ENCODE results near the gene MSI2. TPM values are rescaled to one million over a fixed set of nuclear protein-coding genes. Genes with fewer than 3 reads are reported as not detected.

The MSI2 gene
- total RNA-seq, 2 experiments from 2014 or later = 113 to 114 TPM

DNA sequence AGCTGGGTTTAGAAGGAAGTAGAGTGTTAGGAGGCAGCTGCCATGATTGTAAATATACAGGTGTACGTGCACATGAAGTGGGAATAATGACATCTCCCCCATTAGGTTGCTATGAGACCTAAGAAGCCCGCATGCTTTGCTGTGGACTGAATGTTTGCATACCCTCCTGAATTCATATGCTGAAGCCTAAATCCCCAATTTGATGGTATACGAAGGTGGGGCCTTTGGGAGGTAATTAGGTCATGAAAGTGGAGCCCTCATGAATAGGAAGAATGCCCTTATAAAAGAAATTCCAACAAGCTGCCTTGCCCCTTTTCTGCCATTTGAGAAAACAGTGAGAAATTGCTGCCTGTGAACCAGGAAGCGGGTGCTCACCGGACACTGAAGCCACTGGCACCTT is 444.8 kb downstream of the MSI2 start:
- H3K36me3 Mint-ChIP-seq = peaks cover 2% of the 10 kb centered on the region
- H3K4me3 Mint-ChIP-seq = no peak overlapping the region
- H3K27me3 Mint-ChIP-seq = no peaks in the 10 kb centered on the region
- DNase-seq (no peak), ATAC-seq (ENCODE audit: low read depth) (no peak)
- H3K9me3 Mint-ChIP-seq = no peaks in the 10 kb centered on the region
- POLR2A ChIA-PET = no interaction called here
- peaks cover 5% of the 10 kb centered on the region for H3K4me1 Mint-ChIP-seq
- H3K27ac Mint-ChIP-seq = no peak overlapping the region

GRCh38 chr17:57703273-57703672 is 446.9 kb downstream of the MSI2 start:
- Mint-ChIP-seq H3K9me3 (no peaks in the 10 kb centered on the region), H3K27me3 (no peaks in the 10 kb centered on the region), H3K4me3 (no peak overlapping the region), H3K27ac (no peak overlapping the region), H3K36me3 (peaks cover 2% of the 10 kb centered on the region), H3K4me1 (peaks cover 10% of the 10 kb centered on the region)
- POLR2A ChIA-PET = no interaction called here
- no peak for ATAC-seq (ENCODE audit: low read depth)
- no peak for DNase-seq

GRCh38 chr17:57704448-57704847 is 448.1 kb downstream of the MSI2 start:
- POLR2A ChIA-PET = no interaction called here
- H3K27me3 Mint-ChIP-seq = no peaks in the 10 kb centered on the region
- peaks cover 8% of the 10 kb centered on the region for H3K4me1 Mint-ChIP-seq
- H3K4me3 Mint-ChIP-seq = no peak overlapping the region
- DNase-seq (no peak), ATAC-seq (ENCODE audit: low read depth) (no peak)
- no peak overlapping the region for H3K27ac Mint-ChIP-seq
- peaks cover 2% of the 10 kb centered on the region for H3K36me3 Mint-ChIP-seq
- H3K9me3 Mint-ChIP-seq = no peaks in the 10 kb centered on the region

DNA sequence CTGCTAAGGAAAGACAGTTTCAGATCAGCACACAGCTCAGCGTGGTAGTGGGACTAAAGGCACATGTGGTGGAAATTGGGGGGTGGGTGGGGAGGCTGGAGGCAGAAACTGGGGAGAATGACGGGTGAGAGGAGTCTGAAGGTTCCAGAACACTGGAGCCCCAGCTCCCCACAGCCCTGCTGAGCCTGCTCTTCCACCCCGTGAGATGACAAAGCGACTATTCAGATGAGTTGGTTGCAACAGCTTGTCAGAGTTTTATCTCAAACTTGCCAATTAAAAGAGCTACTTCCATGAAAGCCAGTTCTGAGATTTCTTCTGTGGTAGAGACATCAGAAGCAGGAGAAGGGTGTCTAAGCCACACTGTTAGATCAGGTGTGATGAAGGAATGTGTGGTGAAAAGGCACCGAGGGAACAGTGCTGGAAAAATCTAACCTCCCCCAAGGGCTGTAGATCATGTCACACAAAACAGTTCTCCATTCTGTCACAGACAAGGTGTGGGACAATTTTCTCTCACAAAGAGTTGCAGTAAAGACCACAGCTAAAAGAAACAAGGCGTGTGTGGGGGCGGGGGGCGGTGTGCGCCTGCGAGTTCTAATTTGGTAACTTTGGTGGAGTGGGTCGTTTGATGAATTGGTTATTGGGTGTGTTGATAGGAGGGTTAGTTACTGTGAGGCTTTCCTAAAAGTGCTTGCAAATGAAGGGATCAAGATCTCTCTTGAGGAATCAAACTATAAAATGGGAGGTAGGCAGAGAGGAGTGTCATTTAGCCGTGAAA is 449.8 kb downstream of the MSI2 start:
- peaks cover 3% of the 10 kb centered on the region for H3K36me3 Mint-ChIP-seq
- H3K27me3 Mint-ChIP-seq = peaks cover 4% of the 10 kb centered on the region
- no peak overlapping the region for H3K4me3 Mint-ChIP-seq
- DNase-seq (no peak), ATAC-seq (ENCODE audit: low read depth) (no peak)
- POLR2A ChIA-PET = interaction anchor here (0.6 kb wide), 2 partner anchors 69 to 106 kb away, joined by 3 to 4 read pairs; no protein-coding TSS in a partner anchor
- no peak overlapping the region for H3K27ac Mint-ChIP-seq
- H3K9me3 Mint-ChIP-seq = peaks cover 8% of the 10 kb centered on the region
- H3K4me1 Mint-ChIP-seq = peaks cover 8% of the 10 kb centered on the region

DNA sequence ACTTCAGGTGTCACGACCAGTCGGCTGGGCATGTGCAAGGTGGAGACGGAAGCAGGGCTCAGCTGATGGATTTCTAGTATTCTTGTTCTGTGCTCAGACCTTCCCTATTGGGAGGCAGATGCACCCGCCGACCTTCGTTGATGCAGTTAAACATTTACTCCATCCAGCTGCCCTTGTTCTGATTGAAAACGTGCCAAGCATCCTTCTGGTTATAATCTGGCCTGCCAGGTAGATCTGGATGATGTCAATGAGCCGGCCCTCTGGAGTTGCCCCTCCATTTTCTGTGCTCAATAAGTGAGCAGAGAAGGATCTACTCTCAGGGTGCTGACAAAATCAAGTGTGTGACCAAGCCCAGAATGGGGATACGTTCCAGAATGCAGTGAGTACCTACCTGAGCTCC is 450.4 kb downstream of the MSI2 start:
- Mint-ChIP-seq H3K4me1 (peaks cover 8% of the 10 kb centered on the region), H3K36me3 (peaks cover 5% of the 10 kb centered on the region)

DNA sequence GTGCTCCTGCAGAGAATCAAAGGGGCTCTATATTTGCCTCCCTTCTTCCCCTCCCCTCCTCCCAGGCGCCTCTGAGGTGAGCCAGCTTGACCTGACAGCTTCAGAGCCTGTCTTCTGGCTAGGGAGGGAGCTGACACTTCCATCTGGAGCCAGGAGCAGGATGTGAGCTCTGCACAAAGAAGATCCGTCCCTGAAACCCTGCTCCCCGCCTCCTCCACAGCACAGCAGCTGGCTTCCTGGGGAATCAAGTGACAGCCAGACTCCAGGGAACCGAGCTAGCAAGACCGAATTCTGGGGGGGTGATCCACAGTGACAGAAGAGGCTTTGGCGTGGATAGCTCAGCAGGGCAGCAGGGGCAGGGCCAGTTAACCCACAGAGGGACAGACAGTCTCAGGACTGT is 451.6 kb downstream of the MSI2 start:
- ATAC-seq (ENCODE audit: low read depth) (no peak), DNase-seq (no peak)
- POLR2A ChIA-PET = no interaction called here
- Mint-ChIP-seq H3K9me3 (peaks cover 8% of the 10 kb centered on the region), H3K4me1 (peaks cover 8% of the 10 kb centered on the region), H3K27me3 (peaks cover 10% of the 10 kb centered on the region), H3K4me3 (no peak overlapping the region), H3K27ac (no peak overlapping the region), H3K36me3 (peaks cover 5% of the 10 kb centered on the region)

More for the DNA sequence above, 450.4 kb downstream of the MSI2 start:
- peaks cover 8% of the 10 kb centered on the region for H3K9me3 Mint-ChIP-seq
- POLR2A ChIA-PET = no interaction called here
- no peak for DNase-seq
- H3K4me3 Mint-ChIP-seq = no peak overlapping the region
- peaks cover 9% of the 10 kb centered on the region for H3K27me3 Mint-ChIP-seq
- no peak for ATAC-seq (ENCODE audit: low read depth)
- H3K27ac Mint-ChIP-seq = no peak overlapping the region

DNA sequence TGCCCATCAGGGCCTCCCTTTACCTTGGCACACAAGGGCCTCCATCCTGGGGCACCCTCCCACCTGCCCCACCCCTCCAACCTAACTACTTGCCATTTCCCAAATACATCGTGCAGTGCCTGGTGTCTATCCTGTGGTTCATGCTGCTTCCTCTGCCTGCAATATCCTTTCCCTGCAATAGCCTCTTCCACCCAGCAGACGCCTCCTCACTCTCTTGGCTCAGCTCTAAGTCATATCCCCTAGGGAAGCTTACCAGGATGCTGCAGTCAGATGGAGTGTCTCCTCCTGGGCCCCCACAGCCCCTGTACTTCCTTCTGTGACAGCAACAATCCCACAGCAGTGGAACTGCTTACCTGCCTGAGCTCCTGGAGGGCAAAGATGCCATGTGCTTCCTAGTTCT is 452.1 kb downstream of the MSI2 start:
- Mint-ChIP-seq H3K4me1 (peaks cover 8% of the 10 kb centered on the region), H3K4me3 (no peak overlapping the region), H3K9me3 (peaks cover 8% of the 10 kb centered on the region), H3K27me3 (peaks cover 13% of the 10 kb centered on the region), H3K36me3 (peaks cover 5% of the 10 kb centered on the region), H3K27ac (no peak overlapping the region)
- POLR2A ChIA-PET = no interaction called here
- DNase-seq (no peak), ATAC-seq (ENCODE audit: low read depth) (no peak)

DNA sequence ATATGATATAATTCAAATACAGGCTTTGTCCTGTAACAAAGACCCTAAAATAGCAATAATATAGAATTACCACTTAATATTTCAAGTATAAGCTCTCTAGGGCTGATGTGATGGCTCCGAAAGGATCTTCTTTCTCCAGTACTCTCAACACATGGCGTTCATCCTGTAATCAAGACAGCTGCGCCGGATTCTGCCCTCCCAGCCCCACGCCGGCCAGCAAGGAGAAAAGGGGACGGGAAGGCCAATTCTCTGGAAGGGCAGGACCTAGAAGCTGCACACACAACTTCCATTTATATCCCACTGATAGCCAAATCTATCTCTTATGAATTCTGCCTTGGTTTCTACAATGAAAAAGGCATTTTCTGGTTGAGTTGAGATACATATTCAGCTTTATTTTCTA is 456.8 kb downstream of the MSI2 start:
- Mint-ChIP-seq H3K36me3 (peaks cover 3% of the 10 kb centered on the region), H3K4me1 (no peaks in the 10 kb centered on the region), H3K27me3 (peaks cover 29% of the 10 kb centered on the region), H3K27ac (no peak overlapping the region), H3K4me3 (no peak overlapping the region), H3K9me3 (peaks cover 8% of the 10 kb centered on the region)
- POLR2A ChIA-PET = no interaction called here
- ATAC-seq (ENCODE audit: low read depth) = no peak
- DNase-seq = no peak

DNA sequence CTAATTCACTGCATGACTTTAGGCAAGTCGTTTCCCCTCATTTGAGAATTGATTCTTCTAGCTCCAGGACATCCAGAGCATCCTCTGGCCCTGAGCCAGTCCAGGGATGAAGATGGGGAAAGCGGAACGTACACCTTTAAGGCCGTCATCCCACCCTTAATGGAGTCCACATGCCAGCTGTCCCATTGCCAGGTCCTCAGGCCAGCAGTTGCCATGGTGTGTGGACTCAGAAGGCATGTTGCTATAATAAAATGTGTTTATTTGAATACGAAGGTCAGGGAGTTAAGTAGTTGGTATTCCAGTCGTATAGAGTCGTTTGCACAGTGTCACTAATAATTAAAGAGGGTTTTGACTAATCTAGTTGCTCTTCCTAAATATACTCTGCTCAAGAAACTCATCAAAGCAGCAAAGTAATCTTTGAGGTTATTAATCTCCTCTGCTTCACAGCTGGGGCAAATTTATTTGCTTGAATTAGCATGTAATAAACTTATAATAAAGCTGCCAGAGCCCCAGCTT is 458.4 kb downstream of the MSI2 start:
- POLR2A ChIA-PET = no interaction called here
- H3K9me3 Mint-ChIP-seq = peaks cover 8% of the 10 kb centered on the region
- H3K4me1 Mint-ChIP-seq = no peaks in the 10 kb centered on the region
- no peak overlapping the region for H3K4me3 Mint-ChIP-seq
- H3K36me3 Mint-ChIP-seq = peaks cover 3% of the 10 kb centered on the region
- H3K27ac Mint-ChIP-seq = no peak overlapping the region
- ATAC-seq (ENCODE audit: low read depth) = no peak
- H3K27me3 Mint-ChIP-seq = peaks cover 37% of the 10 kb centered on the region
- DNase-seq = no peak

GRCh38 chr17:57715981-57716380 is 459.7 kb downstream of the MSI2 start:
- ATAC-seq (ENCODE audit: low read depth) (no peak), DNase-seq (no peak)
- Mint-ChIP-seq H3K4me3 (no peak overlapping the region), H3K4me1 (no peaks in the 10 kb centered on the region), H3K9me3 (no peaks in the 10 kb centered on the region), H3K27me3 (peaks cover 33% of the 10 kb centered on the region), H3K27ac (no peak overlapping the region), H3K36me3 (peaks cover 3% of the 10 kb centered on the region)
- POLR2A ChIA-PET = no interaction called here

DNA sequence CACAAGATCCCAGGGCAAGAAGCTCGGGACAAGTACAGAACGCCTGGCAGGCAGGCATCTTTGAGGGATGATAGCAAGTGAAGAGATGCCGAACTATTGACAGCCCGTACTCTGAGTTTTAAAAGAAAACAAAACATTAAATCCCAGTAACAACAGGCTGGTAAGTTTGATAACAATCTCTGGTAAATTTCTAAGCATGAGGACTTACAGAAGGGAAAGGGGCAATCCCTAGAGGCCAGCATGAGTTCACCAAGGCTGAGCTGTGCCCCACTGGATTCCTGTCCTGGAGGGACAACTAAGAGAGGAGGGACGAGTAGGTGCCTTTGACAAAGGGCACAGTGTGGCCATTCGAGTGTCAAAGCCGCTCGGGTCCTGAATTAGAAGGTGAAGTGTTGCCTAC is 462.6 kb downstream of the MSI2 start:
- no peak overlapping the region for H3K4me3 Mint-ChIP-seq
- POLR2A ChIA-PET = no interaction called here
- DNase-seq = no peak
- no peaks in the 10 kb centered on the region for H3K36me3 Mint-ChIP-seq
- no peak overlapping the region for H3K27ac Mint-ChIP-seq
- H3K4me1 Mint-ChIP-seq = no peaks in the 10 kb centered on the region
- no peaks in the 10 kb centered on the region for H3K9me3 Mint-ChIP-seq
- no peak for ATAC-seq (ENCODE audit: low read depth)
- peaks cover 22% of the 10 kb centered on the region for H3K27me3 Mint-ChIP-seq

DNA sequence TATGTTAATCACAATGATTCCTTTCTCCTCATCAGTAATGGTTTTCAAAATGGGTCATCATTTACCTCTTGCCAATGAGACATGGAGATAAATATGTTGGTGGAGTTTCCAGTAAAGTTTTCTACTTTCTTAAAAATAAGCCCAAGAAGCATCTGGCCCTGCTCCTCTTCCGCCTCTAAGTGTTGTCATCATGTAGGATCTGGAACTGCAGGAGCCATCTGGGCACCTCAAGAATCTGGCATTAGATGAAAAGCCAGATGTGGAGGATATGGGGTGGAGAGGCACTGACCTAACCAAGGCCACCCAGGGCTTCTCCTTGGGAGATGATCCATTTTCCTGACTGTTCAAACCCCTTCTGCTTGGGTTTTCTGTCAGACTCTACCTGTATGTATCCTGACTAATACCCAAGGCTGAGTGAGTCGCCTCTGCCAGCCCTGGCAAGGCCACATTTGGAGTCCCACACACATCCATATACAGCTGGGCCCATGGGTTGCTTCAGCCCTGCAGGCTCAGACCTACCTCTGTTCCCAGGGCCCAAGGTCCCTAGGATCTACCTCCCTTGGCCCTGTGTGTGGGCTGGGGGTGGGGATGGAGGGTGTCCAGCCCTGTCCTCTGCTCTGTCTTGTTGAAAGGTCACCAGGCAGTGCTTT is 464.2 kb downstream of the MSI2 start:
- Mint-ChIP-seq H3K4me1 (no peaks in the 10 kb centered on the region), H3K27me3 (peaks cover 17% of the 10 kb centered on the region), H3K4me3 (no peak overlapping the region), H3K27ac (no peak overlapping the region), H3K36me3 (no peaks in the 10 kb centered on the region), H3K9me3 (no peaks in the 10 kb centered on the region)
- DNase-seq (no peak), ATAC-seq (ENCODE audit: low read depth) (no peak)
- POLR2A ChIA-PET = no interaction called here

- H3K36me3 Mint-ChIP-seq = no peaks in the 10 kb centered on the region
- no peaks in the 10 kb centered on the region for H3K9me3 Mint-ChIP-seq
- H3K4me3 Mint-ChIP-seq = no peak overlapping the region
- H3K27me3 Mint-ChIP-seq = peaks cover 15% of the 10 kb centered on the region
- POLR2A ChIA-PET = no interaction called here
- DNase-seq (no peak), ATAC-seq (ENCODE audit: low read depth) (no peak)
- no peak overlapping the region for H3K27ac Mint-ChIP-seq
- H3K4me1 Mint-ChIP-seq = peaks cover 3% of the 10 kb centered on the region
Observed at GRCh38 chr17:57721967-57722703, 465.8 kb downstream of the MSI2 start.

DNA sequence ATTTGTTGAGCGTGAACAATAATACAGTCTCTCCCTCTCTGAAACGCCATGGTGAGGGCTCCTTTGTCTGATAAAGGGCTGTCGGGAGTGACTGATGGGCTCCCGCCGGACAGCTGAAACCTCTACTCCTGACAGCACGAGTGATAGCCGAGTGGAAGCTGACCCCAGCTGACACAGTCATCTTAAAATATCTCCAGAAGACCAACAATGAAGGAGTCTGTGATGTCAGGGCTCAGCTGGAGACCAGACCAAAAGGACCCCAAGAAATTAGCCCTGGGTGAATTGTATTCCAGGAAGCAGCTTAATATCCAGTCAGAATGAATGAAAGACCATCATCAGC is 466.4 kb downstream of the MSI2 start:
- Mint-ChIP-seq H3K4me3 (no peak overlapping the region), H3K27ac (no peak overlapping the region), H3K9me3 (no peaks in the 10 kb centered on the region), H3K27me3 (peaks cover 10% of the 10 kb centered on the region), H3K36me3 (no peaks in the 10 kb centered on the region), H3K4me1 (peaks cover 3% of the 10 kb centered on the region)
- ATAC-seq (ENCODE audit: low read depth) (no peak), DNase-seq (no peak)
- POLR2A ChIA-PET = no interaction called here
